Right ventricle myocardium inferior (tissue), 1 donor: ENCODE data around the gene CREBBP. TPM values are rescaled to one million over a fixed set of nuclear protein-coding genes. Genes with fewer than 3 reads are reported as not detected.

Experiments
- ATAC-seq: fragments of 200-7000 bp; cut with Tn5 transposase; one replicate; pipeline ENCODE4 v1.9.1; 2020; ENCODE audit warnings: mild to moderate bottlenecking, moderate library complexity
- DNase-seq: peaks from one replicate; pipeline ENCODE4 v3.0.0; 2021; ENCODE audit errors: missing footprints
- intact Hi-C: fragments of 100-400 bp; cut with DNase I; formaldehyde crosslinking; loops from one replicate; pipeline ENCODE4 v1.11.0; 2022
- total RNA-seq: library from RNA; stranded (reverse); fragmentation: NEBNext Ultra II Directional; extraction: Animal tissue kit (Norgen Biotek cat#: 25700); gene quantifications from one replicate; pipeline ENCODE4 v1.2.1, GENCODE V29; 2021
- donor health status: DM: no; HTN: yes; CAD: no; lungs with severe emphysema.

CREBBP gene
- total RNA-seq, 1 donor from 2014 or later, result 38.0 TPM

DNA sequence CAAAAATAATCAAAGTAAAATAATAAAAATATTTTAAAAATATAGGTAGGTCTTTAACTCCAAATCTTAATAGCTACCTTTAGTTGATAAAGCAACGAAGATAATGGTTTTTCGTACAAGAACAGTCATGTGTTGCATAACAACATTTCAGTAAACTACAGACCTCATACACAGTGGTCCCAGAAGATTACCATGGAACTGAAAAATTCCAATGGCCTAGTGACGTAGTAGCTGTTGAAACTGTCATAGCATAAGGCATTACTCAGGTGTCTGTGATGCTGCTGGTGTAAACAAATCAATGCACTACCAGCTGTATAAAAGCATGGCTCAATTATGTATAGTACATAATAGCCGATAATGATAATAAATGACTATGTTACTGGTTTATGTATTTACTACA, 43.9 kb downstream of the CREBBP start:
- peak; percentile 74 for ATAC-seq

DNA sequence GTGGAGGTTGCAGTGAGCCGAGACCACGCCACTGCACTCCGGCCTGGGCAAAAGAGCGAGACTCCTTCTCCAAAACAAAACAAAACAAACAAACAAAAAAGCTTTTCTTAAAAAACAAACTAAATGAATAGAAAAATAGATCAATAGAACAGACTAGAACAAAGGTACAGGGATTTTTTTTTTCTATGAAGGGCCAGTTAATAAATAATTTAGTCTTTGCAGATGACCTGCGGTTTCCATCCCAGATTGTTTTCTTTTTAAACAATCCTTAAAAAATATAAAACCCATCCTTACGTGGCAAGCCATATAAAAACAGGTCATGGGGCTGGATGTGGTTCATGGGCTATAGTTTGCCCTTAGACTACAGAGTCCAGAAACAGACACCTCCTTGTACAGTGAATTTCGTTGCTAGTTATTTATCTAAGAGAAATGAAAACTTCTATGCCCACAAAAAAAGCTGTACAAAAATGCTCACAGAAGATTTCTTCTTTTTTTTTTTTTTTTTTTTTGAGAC, 45.4 kb downstream of the CREBBP start:
- intact Hi-C loops, result no loop called here
- DNase-seq, result no peak
- ATAC-seq, result no peak

More for the DNA sequence above, 43.9 kb downstream of the CREBBP start:
- DNase-seq, result no peak
- intact Hi-C loops, result no loop called here

DNA sequence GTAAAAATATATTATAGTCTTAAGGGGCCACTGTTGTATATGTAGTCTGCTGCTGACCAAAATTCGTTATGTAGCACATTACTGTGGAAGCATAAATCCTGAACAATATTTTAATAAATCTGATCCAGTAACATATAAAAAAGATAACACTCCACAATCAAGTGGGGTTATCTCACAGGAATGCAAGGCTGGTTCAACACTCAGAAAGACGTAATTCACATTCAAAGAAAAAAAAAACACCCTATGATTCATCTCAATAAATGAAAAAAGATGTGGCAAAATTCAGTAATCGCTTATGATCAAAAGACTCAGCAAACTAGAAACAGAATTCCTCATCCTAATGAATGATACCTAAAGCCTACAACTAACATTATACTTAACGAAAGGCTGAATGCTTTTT, 47.8 kb downstream of the CREBBP start:
- intact Hi-C loops, result no loop called here
- ATAC-seq (no peak), DNase-seq (no peak)

DNA sequence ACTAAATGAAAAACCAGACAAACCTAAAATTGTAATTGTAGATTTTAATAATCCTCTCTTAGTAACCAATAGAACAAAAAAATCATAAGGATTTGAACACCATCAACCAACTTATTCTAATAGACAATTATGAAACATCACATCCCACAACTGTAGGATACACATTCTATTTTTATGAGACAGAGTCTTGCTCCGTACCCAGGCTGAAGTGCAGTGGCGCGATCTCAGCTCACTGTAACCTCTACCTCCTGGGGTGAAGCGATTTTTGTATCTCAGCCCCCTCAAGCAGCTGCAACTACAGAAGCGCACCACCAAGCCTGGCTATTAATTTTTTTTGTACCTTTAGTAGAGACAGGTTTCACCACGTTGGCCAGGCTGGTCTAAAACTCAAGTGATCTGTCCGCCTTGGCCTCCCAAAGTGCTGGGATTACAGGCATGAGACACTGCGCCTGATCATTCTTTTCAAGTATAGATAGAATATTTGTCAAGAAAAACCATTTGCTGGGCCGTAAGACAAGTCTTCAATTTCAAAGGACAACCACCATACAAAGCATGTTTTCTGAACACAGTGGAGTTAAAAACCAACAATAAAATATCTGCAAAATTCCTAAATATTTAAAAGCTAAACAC, 49.8 kb downstream of the CREBBP start:
- intact Hi-C loops, result no loop called here
- DNase-seq (no peak), ATAC-seq (no peak)

DNA sequence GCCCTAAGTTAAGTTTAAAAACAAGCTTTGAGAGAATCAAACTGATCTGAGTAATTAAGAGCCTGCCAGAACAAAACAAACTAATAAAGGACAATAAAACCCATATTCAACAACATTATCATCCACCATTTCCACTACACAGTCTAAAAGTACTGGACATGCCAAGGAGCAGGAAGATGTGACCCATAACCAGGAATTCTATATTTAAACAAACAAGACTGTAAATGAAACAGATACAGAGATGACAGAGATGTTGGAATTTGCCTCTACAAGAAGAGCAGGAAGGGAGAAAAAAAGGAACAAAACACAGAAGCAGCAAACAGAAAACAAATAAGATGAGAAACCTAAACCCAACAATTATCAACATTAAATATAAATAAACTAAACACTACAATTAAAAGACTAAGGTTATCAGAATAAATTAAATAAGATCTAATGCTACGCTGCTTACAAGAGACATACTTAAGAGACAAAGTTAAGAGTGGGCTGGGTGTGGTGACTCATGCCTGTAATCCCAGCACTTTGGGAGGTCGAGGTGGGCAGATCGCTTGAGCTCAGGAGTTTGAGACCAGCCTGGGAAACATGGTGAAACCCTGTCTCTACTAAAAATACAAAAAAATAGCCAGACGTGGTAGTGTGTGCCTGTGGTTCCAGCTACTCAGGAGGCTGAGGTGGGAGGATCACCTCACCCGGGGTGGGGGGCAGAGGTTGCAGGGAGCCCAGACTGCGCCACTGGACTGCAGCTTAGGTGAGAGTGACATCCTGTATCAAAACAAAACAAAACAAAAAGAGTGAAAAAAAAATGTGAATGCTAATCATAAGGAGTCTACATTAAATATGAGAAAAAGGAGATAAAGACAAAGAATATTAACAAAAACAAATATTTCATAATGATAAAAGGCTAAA, 50.6 kb downstream of the CREBBP start:
- DNase-seq (no peak), ATAC-seq (no peak)
- intact Hi-C loops, result no loop called here

DNA sequence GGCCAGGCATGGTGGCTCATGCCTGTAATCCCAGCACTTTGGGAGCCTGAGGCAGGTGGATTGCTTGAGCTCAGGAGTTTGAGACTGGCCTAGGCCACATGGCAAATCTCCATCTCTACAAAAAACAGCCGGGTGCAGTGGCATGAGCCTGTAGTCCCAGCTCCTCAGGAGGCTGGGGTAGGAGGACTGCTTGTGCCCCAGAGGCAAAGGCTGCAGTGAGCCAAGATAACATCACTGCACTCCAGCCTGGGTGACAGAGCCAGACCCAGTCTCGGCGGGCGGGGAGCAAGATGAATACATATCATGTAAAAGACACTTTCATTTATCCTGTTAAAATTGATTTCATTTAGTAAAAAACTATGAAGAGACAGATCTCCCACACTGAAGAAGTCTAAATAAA, 54.6 kb downstream of the CREBBP start:
- DNase-seq, result no peak
- intact Hi-C loops, result no loop called here

DNA sequence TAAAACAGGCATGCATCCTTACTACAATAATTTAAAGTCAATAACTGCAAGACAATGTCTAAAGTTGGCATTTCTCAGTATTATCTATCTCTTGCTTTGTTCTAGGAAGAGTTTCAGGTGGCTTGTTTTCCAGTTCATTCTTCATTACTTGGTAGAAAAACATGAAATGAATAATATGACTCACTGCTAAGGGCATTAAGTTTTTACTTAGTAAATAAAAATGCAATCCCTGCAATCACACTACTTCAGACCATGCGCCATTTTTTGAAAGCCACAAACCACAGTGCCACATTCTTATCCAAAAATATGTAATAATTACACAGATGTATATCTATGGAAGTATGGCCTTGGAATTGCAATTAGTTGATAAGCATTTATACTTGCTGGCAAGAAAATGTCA, 55.4 kb downstream of the CREBBP start:
- intact Hi-C loops, result no loop called here
- DNase-seq (no peak), ATAC-seq (no peak)

More for the DNA sequence above, 54.6 kb downstream of the CREBBP start:
- ATAC-seq, result no peak

DNA sequence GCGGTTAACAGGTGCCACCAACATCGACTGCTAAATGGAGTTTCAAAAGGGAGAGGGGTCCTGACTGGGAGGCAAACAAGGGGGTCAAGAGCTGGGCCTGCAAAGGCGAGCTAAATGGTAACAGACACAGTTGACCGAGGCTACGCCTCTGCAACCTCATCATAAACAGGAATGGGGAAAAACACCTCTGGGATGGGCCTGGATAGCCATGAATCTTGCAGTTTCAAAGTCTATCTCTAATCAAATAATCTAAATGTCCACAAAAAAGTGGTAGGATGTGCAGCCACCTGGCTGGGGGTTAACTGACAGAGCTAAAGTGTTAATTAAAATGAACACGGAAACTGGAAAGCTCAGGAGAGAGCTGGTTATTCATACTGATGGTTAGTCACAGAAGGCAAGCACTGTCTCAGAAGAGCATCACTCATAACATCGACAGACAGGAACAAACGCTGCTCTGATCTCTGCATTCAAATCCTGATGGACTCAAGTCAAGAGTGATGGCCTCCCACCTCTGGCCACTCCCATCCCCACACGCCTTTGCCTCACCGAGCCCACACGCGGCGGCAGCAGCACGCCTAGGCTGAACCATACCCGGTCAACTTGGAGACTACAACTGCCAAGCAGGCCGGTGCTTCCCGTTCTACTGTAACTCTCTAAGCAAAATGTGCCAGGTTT, 56.3 kb downstream of the CREBBP start:
- intact Hi-C loops, result loop anchor here (5.0 kb wide), 1 partner anchor 33 kb away; no protein-coding TSS in a partner anchor
- DNase-seq (no peak), ATAC-seq (no peak)

DNA sequence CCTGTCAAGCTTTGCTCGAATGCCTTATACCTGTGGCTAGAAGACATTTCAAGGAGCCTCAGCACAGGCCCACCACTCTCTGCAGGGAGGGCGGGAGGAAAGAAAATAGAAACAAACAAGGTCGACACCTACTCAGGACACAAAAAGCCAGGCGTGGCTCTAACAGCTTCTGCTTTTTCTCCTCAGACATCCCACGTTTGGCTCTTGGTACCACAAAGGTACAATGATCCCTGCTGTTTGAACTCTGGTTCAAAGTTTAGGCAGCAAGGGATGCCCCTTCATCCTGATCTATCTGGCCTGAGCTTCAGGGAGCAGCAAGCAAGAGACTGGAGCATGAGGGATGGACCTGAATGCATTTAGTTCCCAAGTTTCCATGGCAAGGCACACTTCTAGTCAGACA, 57.1 kb downstream of the CREBBP start:
- intact Hi-C loops, result loop anchor here (5.0 kb wide), 1 partner anchor 34 kb away; no protein-coding TSS in a partner anchor
- no peak for DNase-seq
- ATAC-seq, result no peak

DNA sequence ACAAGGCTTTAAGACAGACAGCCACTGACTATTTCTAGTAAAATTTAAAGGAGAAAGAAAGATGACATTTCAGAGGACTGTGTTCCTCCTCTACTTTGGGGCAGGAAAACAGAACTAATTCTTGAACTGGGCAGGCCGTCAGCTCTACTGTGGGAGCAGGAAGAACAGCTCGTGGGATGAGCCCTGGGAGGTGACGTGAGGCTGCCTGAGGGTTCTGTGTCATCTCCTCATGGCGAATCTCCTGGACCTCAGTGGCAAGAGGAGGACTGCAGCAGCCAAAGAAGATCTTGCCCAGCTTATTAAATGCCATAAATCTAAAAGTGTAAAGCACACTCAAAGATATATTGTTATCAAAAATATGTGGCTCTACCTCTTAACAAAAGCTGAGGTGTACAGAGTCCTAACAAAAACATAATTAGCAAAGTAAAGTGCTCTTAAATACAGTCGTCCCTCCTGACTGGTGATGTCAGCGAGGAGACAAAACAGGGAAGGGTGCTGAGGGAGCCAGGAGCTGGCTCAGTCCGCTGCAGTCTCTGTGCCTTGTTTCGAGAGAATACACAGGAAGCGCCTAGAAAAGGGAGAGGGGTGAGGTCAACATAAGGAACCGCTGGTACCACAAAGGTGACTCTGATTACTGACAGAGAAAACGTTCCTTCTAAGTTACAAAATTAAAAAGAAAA, 58.0 kb downstream of the CREBBP start:
- intact Hi-C loops, result loop anchor here (5.0 kb wide), 1 partner anchor 35 kb away; no protein-coding TSS in a partner anchor
- DNase-seq (no peak), ATAC-seq (peak; percentile 32)

DNA sequence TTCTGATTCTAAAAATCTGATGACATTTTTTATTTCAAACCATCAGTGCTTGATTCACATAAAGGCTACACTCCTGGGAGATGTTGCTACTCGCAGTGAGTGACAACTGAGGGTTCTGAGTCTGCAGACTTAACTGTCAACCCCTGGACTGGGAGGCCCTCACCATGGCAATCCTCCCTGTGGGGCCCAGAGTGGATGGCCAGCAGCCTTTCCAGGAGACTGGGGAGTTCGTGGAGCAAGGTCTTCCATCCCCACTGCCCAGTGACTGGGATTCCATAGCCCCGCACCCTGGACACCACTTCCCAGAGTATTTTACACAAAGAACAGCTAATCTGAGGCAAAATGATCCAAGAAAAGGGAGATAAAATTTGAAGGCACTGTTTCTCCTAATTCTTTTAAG, 59.3 kb downstream of the CREBBP start:
- no peak for DNase-seq
- intact Hi-C loops, result loop anchor here (5.0 kb wide), 1 partner anchor 36 kb away; no protein-coding TSS in a partner anchor
- ATAC-seq, result no peak

DNA sequence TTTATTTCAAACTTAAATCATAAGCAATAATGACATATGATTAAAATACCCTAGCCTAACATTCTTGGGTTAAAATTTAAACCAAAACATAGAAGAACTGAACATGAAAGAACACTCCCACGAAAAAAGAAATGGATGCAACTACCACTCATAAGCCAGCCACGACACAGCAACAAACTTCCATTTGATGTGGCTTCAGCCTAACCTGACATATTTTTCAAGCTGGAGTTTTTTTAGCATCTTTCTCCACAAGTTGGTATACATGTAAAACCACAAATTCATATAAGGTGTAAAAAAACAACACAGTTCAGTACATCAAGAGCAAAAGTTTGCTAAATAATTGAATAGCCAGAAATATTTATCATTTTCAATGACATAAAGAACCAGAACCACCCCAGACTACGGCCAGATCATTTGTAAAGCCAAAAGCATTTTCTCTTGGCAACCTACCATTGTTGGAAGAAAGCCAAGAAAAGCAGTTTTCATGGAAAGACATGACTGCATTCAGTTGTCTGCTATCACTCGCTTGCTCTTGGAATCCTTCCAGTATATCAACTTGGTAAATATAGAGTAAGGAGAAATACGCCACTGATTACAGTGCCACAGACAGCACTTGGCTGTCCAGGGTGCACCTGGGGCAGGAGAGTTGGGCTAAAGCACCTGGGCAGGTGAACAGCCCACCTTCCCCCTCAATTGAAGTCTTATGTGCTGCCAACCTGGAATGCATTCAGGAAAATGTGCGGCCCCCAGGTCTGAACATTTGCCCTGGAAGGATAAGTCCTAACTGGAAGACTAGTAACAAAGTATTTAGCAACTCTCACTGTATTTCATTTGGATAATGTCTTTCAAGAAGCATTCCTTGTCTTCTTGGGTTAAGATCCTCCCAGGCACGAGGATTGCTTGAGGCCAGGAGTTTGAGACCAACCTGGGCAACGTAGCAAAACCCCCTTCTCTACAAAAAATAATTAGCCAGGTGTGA, 60.5 kb downstream of the CREBBP start:
- ATAC-seq, result peak; percentile 84
- intact Hi-C loops, result loop anchor here (5.0 kb wide), 1 partner anchor 37 kb away; no protein-coding TSS in a partner anchor
- DNase-seq, result no peak

DNA sequence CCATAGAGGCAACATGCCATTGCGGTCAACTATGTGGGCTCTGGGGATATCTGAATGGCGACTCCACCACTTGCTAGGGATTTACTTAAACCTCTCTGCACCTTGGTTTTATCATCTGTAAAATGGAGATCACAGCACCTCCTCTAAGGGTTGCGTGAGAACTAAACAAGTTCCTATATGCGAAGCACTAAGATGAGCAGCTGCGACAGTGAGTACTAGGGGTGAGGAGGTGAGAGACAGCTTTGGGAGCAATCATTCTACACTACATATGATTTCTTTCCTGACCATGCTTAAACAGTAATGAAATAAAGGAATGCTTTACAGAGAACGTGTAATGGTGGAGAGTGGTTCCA, 61.4 kb downstream of the CREBBP start:
- DNase-seq, result no peak
- ATAC-seq, result no peak
- intact Hi-C loops, result no loop called here

DNA sequence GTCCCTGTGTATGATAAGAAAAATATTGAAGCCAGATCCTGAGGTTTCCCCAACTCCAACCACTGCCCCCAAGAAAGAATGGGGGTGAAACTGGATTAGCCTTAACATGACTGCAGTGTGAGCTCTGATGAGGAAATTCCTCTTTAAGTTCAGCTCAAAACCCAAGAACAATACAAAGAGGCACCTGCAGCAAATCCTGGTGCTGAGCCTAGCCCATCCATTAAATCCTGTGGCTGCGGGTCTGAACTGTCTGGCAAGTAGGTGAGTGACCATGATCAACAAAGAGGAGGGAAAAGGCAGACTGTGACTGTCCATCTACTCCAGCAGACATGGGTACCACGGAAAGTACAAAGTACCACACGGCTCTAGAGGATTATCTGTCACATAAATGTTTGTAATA, 64.2 kb downstream of the CREBBP start:
- DNase-seq (no peak), ATAC-seq (no peak)
- intact Hi-C loops, result no loop called here

DNA sequence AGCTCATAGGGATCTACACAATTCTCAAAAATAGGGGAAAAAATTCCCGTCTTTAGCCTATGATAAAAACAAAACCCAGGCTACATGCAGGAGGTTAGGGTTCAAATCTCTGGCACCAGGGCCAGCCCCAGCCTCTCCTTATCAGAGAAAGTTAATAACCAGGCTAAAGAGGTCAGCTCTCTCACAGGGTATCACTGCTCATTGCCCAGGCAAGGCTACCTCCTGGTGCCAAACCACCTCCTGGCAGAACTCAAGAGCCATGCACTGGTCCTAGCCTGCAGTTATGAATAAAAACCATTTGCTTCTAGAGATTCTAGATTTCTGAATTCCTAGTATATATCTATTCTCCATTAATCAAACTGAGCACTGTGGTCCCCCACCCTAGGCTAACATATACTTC, 65.8 kb downstream of the CREBBP start:
- intact Hi-C loops, result no loop called here
- ATAC-seq (no peak), DNase-seq (no peak)

DNA sequence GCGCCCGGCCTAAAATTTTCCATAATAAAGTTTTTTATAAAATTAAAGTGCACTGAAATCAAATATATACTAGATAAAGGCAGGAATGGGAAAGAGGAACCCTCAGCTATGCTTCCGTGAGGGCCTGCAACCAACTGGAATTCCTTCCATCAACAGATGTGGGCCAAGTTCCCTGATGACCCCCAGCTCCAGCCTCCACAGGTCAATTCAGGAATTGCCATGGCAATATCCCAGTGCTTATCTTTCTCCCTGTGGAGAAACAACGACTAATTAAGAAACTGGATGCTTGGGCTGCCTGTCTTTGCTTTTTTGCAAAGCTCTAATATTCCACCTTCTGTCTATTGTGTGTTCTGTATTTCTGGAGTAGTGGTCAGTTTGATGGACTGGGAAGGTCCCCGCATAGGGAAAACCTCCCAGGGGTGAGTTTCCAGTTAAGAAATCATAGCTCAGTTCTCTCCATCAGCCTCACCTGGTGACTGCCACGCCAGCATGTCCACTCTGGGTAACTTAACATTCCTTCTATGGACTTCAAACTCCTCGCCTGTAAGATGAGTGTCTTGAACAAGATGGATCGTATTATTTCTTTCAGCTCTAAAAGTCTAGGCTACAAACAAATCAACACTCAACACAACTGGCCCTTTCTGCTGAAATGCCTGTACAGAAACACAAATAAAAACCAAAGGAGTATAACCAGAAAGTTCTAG, 67.9 kb downstream of the CREBBP start:
- ATAC-seq, result no peak
- intact Hi-C loops, result no loop called here
- DNase-seq, result no peak

DNA sequence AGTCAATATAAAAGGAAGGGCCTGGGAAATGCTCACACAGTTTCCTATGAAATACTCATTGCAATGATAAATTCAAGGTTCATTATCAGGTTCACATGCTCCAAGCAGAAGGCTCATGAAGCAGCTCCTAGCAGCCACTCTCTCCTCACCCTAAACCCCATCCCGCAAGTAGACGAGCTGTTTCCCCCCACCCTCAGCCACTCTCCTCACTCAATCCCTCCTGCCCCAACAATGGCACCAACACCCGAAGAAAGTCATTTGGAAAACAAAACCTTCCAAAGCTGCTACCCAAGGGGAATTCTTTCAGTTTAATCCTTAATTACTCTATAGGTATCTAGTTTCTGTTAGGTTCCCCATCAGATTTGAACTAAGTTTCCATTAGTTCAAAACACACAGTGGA, 69.7 kb downstream of the CREBBP start:
- ATAC-seq (no peak), DNase-seq (no peak)
- intact Hi-C loops, result no loop called here
